ENCODE measurements around the gene FOSL2. TPM values are rescaled to one million over a fixed set of nuclear protein-coding genes. Genes with fewer than 3 reads are reported as not detected.

The FOSL2 gene
- total RNA-seq, 1 donor from 2014 or later, result 50.2 TPM

- Histone ChIP-seq H3K9me3 (replicated peaks) (no peaks in the 10 kb centered on the region), H3K27me3 (ENCODE audit: low read depth) (no peaks in the 10 kb centered on the region), H3K4me1 (peaks cover 5% of the 10 kb centered on the region), H3K27ac (replicated peaks) (no peak overlapping the region), H3K36me3 (peaks cover 5% of the 10 kb centered on the region), H3K4me3 (no peak overlapping the region)
- no peak for TF ChIP-seq CTCF (IDR thresholded peaks at IDR 0.05; ENCODE audit: borderline replicate concordance)
- DNase-seq, result no peak
- intact Hi-C loops (cut with micrococcal nuclease), result no loop called here
These were observed 32.3 kb downstream of the FOSL2 start for GRCh38 chr2:28424799-28425463.

GRCh38 chr2:28425464-28425835 lies 32.8 kb downstream of the FOSL2 start:
- no peaks in the 10 kb centered on the region for H3K9me3 ChIP-seq (replicated peaks)
- no peak overlapping the region for H3K27ac ChIP-seq (replicated peaks)
- H3K4me1 ChIP-seq, result peaks cover under 1% of the 10 kb centered on the region
- H3K4me3 ChIP-seq, result no peak overlapping the region
- DNase-seq, result no peak
- peaks cover 5% of the 10 kb centered on the region for H3K36me3 ChIP-seq
- H3K27me3 ChIP-seq (ENCODE audit: low read depth), result no peaks in the 10 kb centered on the region
- intact Hi-C loops (cut with micrococcal nuclease), result no loop called here
- TF ChIP-seq CTCF (IDR thresholded peaks at IDR 0.05; ENCODE audit: borderline replicate concordance), result no peak

GRCh38 chr2:28427741-28428415 lies 35.2 kb downstream of the FOSL2 start:
- H3K27ac ChIP-seq (replicated peaks), result no peak overlapping the region
- TF ChIP-seq CTCF (IDR thresholded peaks at IDR 0.05; ENCODE audit: borderline replicate concordance), result no peak
- intact Hi-C loops (cut with micrococcal nuclease), result no loop called here
- H3K27me3 ChIP-seq (ENCODE audit: low read depth), result no peaks in the 10 kb centered on the region
- peaks cover 1% of the 10 kb centered on the region for H3K9me3 ChIP-seq (replicated peaks)
- no peak for DNase-seq
- H3K4me3 ChIP-seq, result no peak overlapping the region
- no peaks in the 10 kb centered on the region for H3K4me1 ChIP-seq
- peaks cover 5% of the 10 kb centered on the region for H3K36me3 ChIP-seq

- TF ChIP-seq CTCF (IDR thresholded peaks at IDR 0.05; ENCODE audit: borderline replicate concordance), result no peak
- Histone ChIP-seq H3K36me3 (peaks cover 5% of the 10 kb centered on the region), H3K27me3 (ENCODE audit: low read depth) (no peaks in the 10 kb centered on the region), H3K9me3 (replicated peaks) (peaks cover 8% of the 10 kb centered on the region), H3K27ac (replicated peaks) (no peak overlapping the region), H3K4me3 (no peak overlapping the region), H3K4me1 (no peaks in the 10 kb centered on the region)
- DNase-seq, result no peak
- intact Hi-C loops (cut with micrococcal nuclease), result no loop called here
These were observed 35.8 kb downstream of the FOSL2 start for GRCh38 chr2:28428486-28428885.

- peaks cover 5% of the 10 kb centered on the region for H3K36me3 ChIP-seq
- no peak for TF ChIP-seq CTCF (IDR thresholded peaks at IDR 0.05; ENCODE audit: borderline replicate concordance)
- H3K27ac ChIP-seq (replicated peaks), result no peak overlapping the region
- peaks cover 12% of the 10 kb centered on the region for H3K9me3 ChIP-seq (replicated peaks)
- no peaks in the 10 kb centered on the region for H3K4me1 ChIP-seq
- H3K27me3 ChIP-seq (ENCODE audit: low read depth), result no peaks in the 10 kb centered on the region
- intact Hi-C loops (cut with micrococcal nuclease), result no loop called here
- no peak for DNase-seq
- H3K4me3 ChIP-seq, result no peak overlapping the region
These were observed 37.1 kb downstream of the FOSL2 start for GRCh38 chr2:28429636-28430376.

Measured in left ventricle myocardium inferior (tissue), 1 donor.